Uterus (tissue), 4 donors: ENCODE data around the gene TNFRSF4. TPM values are rescaled to one million over a fixed set of nuclear protein-coding genes. Genes with fewer than 3 reads are reported as not detected.
A peak's percentile ranks its signal among the peaks of the same experiment; 100 is the strongest.

ENCODE experiments used
- DNase-seq, 2 donors: peaks; one replicate each; pipeline ENCODE4 v3.0.0-alpha.2; 2019 to 2020
- H3K27ac ChIP-seq, 2 donors: fragments of 200-600 bp; sonication (generic); 1 replicate in 1 of 2; 2 replicates in 1 of 2; pipeline ENCODE4 v1.5.1; 2016 to 2018
- H3K27me3 ChIP-seq, 2 donors: fragments of 200-600 bp; sonication (generic); one replicate each; pipeline ENCODE4 v1.5.1; 2018 to 2019; ENCODE audit warnings: control low read depth in 1 of 2
- H3K36me3 ChIP-seq, 2 donors: fragments of 200-600 bp; sonication (generic); one replicate each; pipeline ENCODE4 v1.5.1; 2019; ENCODE audit warnings: control low read depth in 1 of 2
- H3K4me1 ChIP-seq, 2 donors: fragments of 200-600 bp; sonication (generic); one replicate each; pipeline ENCODE4 v1.5.1; 2018 to 2019; ENCODE audit warnings: control low read depth in 1 of 2
- H3K4me3 ChIP-seq, 2 donors: fragments of 200-600 bp; sonication (generic); 1 replicate in 1 of 2; 2 replicates in 1 of 2; pipeline ENCODE4 v1.5.1; 2018 to 2019; ENCODE audit warnings: mild to moderate bottlenecking in 1 of 2
- H3K9me3 ChIP-seq, 2 donors: fragments of 200-600 bp; sonication (generic); one replicate each; pipeline ENCODE4 v1.5.1; 2019; ENCODE audit warnings: control low read depth in 1 of 2
- POLR2A ChIP-seq, 2 donors: fragments of 450-650 bp; IDR thresholded peaks; one replicate each; pipeline ENCODE4 v1.6.1; 2016; ENCODE audit warnings: antibody characterized with exemption in 2 of 2, mild to moderate bottlenecking in 1 of 2, moderate library complexity in 1 of 2
- intact Hi-C: fragments of 100-400 bp; cut with DNase I; formaldehyde crosslinking; loops from one replicate; pipeline ENCODE4 v1.15.1; 2023; ENCODE audit warnings: low total_unique reads
- total RNA-seq, 4 donors: library from RNA; depleted of rRNA in 3 of 4; stranded (reverse); fragments of >200 nt in 3 of 4; gene quantifications; one replicate each; pipeline versions ENCODE4 v1.1.0 to v1.2.4, GENCODE V29; 2014 to 2023
- TF ChIP-seq, protein P1 (sequence below), 4 experiments: fragments of 200-600 bp in 2 of 4; fragments of 450-650 bp in 2 of 4; sonication (generic) in 2 of 4; IDR thresholded peaks; one replicate each; pipeline ENCODE4 v1.5.1; 2016 to 2019; ENCODE audit warnings: antibody characterized with exemption in 4 of 4, mild to moderate bottlenecking in 2 of 4, moderate library complexity in 1 of 4
- donor health status: DM: yes; HTN: yes; CAD: no.

TNFRSF4 gene
- total RNA-seq, 4 donors from 2014 or later: 1.3 to 1.5 TPM; not detected in 2

GRCh38 chr1:1200876-1201810 lies 12.8 kb downstream of the TNFRSF4 start:
- intact Hi-C loops: no loop called here
- peak; percentile 48 to 75 for DNase-seq
- Histone ChIP-seq H3K9me3 (no peaks in the 10 kb centered on the region), H3K4me3 (peak overlapping the region; percentile 14 to 36), H3K4me1 (peaks cover 0 to 9% of the 10 kb centered on the region in 2 donors), H3K27ac (peak overlapping the region; percentile 3 to 33), H3K36me3 (no peaks in the 10 kb centered on the region), H3K27me3 (no peaks in the 10 kb centered on the region)
- TF ChIP-seq, protein P1, sequence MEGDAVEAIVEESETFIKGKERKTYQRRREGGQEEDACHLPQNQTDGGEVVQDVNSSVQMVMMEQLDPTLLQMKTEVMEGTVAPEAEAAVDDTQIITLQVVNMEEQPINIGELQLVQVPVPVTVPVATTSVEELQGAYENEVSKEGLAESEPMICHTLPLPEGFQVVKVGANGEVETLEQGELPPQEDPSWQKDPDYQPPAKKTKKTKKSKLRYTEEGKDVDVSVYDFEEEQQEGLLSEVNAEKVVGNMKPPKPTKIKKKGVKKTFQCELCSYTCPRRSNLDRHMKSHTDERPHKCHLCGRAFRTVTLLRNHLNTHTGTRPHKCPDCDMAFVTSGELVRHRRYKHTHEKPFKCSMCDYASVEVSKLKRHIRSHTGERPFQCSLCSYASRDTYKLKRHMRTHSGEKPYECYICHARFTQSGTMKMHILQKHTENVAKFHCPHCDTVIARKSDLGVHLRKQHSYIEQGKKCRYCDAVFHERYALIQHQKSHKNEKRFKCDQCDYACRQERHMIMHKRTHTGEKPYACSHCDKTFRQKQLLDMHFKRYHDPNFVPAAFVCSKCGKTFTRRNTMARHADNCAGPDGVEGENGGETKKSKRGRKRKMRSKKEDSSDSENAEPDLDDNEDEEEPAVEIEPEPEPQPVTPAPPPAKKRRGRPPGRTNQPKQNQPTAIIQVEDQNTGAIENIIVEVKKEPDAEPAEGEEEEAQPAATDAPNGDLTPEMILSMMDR (IDR thresholded peaks at IDR 0.05): no peak
- peak in 1 of 2 donors; percentile 25 for TF ChIP-seq POLR2A (IDR thresholded peaks at IDR 0.05)

- no peak for TF ChIP-seq POLR2A (IDR thresholded peaks at IDR 0.05)
- TF ChIP-seq, protein P1 (IDR thresholded peaks at IDR 0.05): no peak
- H3K27me3 ChIP-seq: no peaks in the 10 kb centered on the region
- no peak for DNase-seq
- intact Hi-C loops: no loop called here
- H3K27ac ChIP-seq: no peak overlapping the region
- H3K4me1 ChIP-seq: peaks cover 0 to 8% of the 10 kb centered on the region in 2 donors
- H3K9me3 ChIP-seq: no peaks in the 10 kb centered on the region
- H3K4me3 ChIP-seq: peak overlapping the region in 1 of 2 donors; percentile 14
- H3K36me3 ChIP-seq: no peaks in the 10 kb centered on the region
Measured at GRCh38 chr1:1199961-1200875, 13.7 kb downstream of the TNFRSF4 start.

DNA sequence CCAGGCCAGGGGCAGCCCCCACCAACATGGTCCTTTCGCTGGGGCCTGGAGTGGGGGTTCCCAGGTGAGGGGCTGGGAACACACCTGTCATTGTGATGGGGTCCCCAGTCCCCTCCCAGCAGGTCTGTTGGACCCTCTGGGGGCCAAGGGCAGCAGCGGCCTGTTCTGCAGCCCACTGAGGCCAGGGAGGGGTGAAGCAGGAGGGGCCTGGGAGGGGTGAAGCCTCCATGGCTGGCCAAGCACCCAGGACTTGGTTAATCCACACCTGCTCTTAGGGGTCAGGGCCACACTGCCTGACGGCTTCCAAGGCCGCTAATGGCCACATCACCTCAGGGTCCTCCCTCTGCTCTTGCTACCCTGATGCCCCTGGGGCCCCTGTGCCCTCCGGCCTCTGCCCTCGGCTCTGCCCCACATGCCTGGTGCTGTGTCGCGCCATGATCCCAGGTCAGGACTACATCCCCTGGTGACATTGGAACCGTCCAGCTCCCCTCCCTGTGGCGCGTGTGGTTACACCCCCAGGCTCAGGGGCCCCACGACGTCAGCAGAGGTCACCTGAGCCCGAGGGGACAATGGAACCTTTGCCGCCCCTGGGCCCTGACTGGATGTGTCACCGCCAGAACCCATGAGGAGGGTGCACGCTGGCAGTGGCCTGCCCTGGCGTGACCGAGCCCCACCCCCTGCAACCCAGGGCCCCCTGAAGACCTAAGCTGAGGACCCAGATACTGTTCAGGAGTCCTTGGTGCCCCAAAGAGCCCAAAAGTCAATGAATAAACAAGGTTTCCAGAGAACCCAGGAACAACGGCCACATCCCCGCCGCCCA lies 14.6 kb downstream of the TNFRSF4 start:
- TF ChIP-seq POLR2A (IDR thresholded peaks at IDR 0.05): no peak
- TF ChIP-seq, protein P1 (IDR thresholded peaks at IDR 0.05): no peak
- Histone ChIP-seq H3K4me3 (no peak overlapping the region), H3K36me3 (no peaks in the 10 kb centered on the region), H3K27ac (no peak overlapping the region), H3K9me3 (no peaks in the 10 kb centered on the region), H3K27me3 (no peaks in the 10 kb centered on the region), H3K4me1 (peaks cover 0 to 8% of the 10 kb centered on the region in 2 donors)
- intact Hi-C loops: no loop called here
- no peak for DNase-seq

DNA sequence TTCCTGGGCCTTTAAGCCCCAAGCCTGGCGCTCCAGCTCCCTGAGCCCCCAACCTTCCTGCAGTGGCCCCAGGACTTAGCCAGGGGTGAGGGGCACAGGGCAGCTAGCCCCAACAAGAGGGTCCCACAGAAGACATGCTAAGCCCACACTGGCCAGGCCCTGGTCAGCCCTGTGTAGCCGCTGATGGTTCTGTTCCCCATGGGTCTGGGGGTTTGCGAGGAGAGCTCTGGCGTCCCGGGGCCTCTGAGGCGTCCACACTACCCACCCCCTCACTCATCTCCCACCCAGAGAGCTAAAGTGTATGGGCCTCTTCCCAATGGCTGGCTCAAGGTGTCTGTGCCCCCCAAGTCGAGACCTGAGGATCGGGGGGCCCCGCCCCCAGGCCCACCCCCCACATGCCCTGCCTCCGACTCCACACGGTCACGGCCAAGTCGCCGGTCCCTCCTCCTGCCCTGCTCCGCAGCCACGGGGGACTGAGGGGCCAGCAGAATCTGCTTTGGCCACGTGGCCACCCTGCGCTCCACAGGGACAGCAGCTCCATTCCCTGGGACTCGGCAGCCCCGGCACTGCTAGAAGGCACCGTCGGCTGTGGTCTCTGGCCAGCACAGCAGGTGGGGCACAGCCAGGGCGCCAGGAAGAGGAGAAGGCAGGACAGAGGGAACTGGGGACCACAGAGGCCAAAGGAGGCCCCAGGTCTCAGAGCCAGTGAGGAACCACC lies 15.4 kb downstream of the TNFRSF4 start:
- H3K27me3 ChIP-seq: no peaks in the 10 kb centered on the region
- no peak for DNase-seq
- intact Hi-C loops: no loop called here
- no peaks in the 10 kb centered on the region for H3K9me3 ChIP-seq
- peaks cover 0 to 8% of the 10 kb centered on the region in 2 donors for H3K4me1 ChIP-seq
- no peak overlapping the region for H3K4me3 ChIP-seq
- H3K27ac ChIP-seq: no peak overlapping the region
- TF ChIP-seq, protein P1 (IDR thresholded peaks at IDR 0.05): no peak
- TF ChIP-seq POLR2A (IDR thresholded peaks at IDR 0.05): no peak
- no peaks in the 10 kb centered on the region for H3K36me3 ChIP-seq
